Psoas muscle (tissue), 8 donors: ENCODE results near the gene MAGIX. TPM values are rescaled to one million over a fixed set of nuclear protein-coding genes. Genes with fewer than 3 reads are reported as not detected.
"Not testable (repeated sequence)": the region's sequence is repeated elsewhere in the genome, so short reads cannot be mapped to it uniquely, and the experiment has no call there.

Experiments used
- ATAC-seq, 4 donors: fragments of 200-7000 bp; cut with Tn5 transposase; one replicate each; pipeline ENCODE4 v1.9.1; 2020; ENCODE audit warnings: moderate library complexity in 3 of 4, mild to moderate bottlenecking in 2 of 4
- DNase-seq, 2 donors: peaks; one replicate each; pipeline ENCODE4 v3.0.0-alpha.2; 2020
- H3K27ac ChIP-seq: fragments of 200-600 bp; one replicate; pipeline ENCODE4 v1.8.0; 2022
- H3K27me3 ChIP-seq, 3 donors: fragments of 200-600 bp in 1 of 3; one replicate each; pipeline versions ENCODE4 v1.6.1 to v1.8.0; 2013 to 2022; ENCODE audit warnings: low read length in 2 of 3, mild to moderate bottlenecking in 2 of 3, moderate library complexity in 1 of 3; ENCODE audit not compliant: insufficient read depth in 3 of 3
- H3K36me3 ChIP-seq, 2 donors: fragments of 200-600 bp in 1 of 2; one replicate each; pipeline versions ENCODE4 v1.6.1 to v1.8.0; 2013 to 2022; ENCODE audit warnings: low read depth in 1 of 2, mild to moderate bottlenecking in 1 of 2, moderate library complexity in 1 of 2; ENCODE audit not compliant: insufficient read depth in 1 of 2
- H3K4me1 ChIP-seq: fragments of 200-600 bp; one replicate; pipeline ENCODE4 v1.8.0; 2022
- H3K4me3 ChIP-seq: fragments of 200-600 bp; one replicate; pipeline ENCODE4 v1.8.0; 2022; ENCODE audit warnings: mild to moderate bottlenecking
- H3K9me3 ChIP-seq: fragments of 200-600 bp; one replicate; pipeline ENCODE4 v1.8.0; 2022
- WGBS, 3 donors: extraction: QIAGEN DNeasy Blood & Tissue Kit; methylation state at CpG; one replicate each; pipeline versions ENCODE4 v1.1.6 to v1.1.7; 2013; 5-methylcytosine and 5-hydroxymethylcytosine counted together
- intact Hi-C, 2 donors: fragments of 100-400 bp; cut with DNase I; formaldehyde crosslinking; loops; one replicate each; pipeline versions ENCODE4 v1.11.0 to v1.14.2; 2022
- polyA plus RNA-seq, 3 donors: library from polyadenylated mRNA; stranded (reverse); fragments of 200-250 nt; gene quantifications; one replicate each; pipeline ENCODE4 v1.2.3, GENCODE V29; 2013
- total RNA-seq, 4 donors: library from RNA; stranded (reverse); fragmentation: NEBNext Ultra II Directional in 2 of 4; extraction: Animal tissue kit (Norgen Biotek cat#: 25700) in 2 of 4; gene quantifications; one replicate each; pipeline versions ENCODE4 v1.2.1 to v1.2.4, GENCODE V29; 2021 to 2023
- TF ChIP-seq, protein P1 (sequence below): fragments of 200-600 bp; IDR thresholded peaks from one replicate; pipeline ENCODE4 v1.8.0; 2022; ENCODE audit warnings: antibody characterized with exemption
- donor health status: healthy with polysubstance abuse.
- donor health status: DM: no; HTN: no; CAD: no; lungs with moderate emphysema.
- donor health status: Bipolar disorder and iron deficiency.
- donor health status: healthy.
- donor health status: DM: yes; HTN: yes; CAD: no.
- donor health status: DM: no; HTN: no; CAD: no.
- donor health status: DM: no; HTN: no; CAD: no.
- donor health status: DM: yes; HTN: yes; CAD: no.

MAGIX gene
- total and polyA plus RNA-seq, 7 donors: 2.9 to 8.0 (median 3.7) TPM

GRCh38 chrX:49122499-49122898 lies 40.1 kb upstream of the MAGIX start:
- peak overlapping the region; percentile 89 for H3K4me3 ChIP-seq
- no peaks in the 10 kb centered on the region for H3K27me3 ChIP-seq
- 61 to 69% (median 62%) methylated on average over 5 of the region's 5 CpGs for whole genome bisulfite sequencing, 3 donors
- TF ChIP-seq, protein P1, sequence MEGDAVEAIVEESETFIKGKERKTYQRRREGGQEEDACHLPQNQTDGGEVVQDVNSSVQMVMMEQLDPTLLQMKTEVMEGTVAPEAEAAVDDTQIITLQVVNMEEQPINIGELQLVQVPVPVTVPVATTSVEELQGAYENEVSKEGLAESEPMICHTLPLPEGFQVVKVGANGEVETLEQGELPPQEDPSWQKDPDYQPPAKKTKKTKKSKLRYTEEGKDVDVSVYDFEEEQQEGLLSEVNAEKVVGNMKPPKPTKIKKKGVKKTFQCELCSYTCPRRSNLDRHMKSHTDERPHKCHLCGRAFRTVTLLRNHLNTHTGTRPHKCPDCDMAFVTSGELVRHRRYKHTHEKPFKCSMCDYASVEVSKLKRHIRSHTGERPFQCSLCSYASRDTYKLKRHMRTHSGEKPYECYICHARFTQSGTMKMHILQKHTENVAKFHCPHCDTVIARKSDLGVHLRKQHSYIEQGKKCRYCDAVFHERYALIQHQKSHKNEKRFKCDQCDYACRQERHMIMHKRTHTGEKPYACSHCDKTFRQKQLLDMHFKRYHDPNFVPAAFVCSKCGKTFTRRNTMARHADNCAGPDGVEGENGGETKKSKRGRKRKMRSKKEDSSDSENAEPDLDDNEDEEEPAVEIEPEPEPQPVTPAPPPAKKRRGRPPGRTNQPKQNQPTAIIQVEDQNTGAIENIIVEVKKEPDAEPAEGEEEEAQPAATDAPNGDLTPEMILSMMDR: no peak
- DNase-seq (no peak), ATAC-seq (no peak)
- peaks cover 5% of the 10 kb centered on the region for H3K4me1 ChIP-seq
- no peak overlapping the region for H3K27ac ChIP-seq
- H3K36me3 ChIP-seq: peaks cover 5 to 44% of the 10 kb centered on the region in 2 donors
- intact Hi-C loops: loop anchor here in 1 of 2 donors (5.0 kb wide), 1 partner anchor 40 kb away; the partner anchor contains the start of gene MAGIX
- no peaks in the 10 kb centered on the region for H3K9me3 ChIP-seq

- H3K4me3 ChIP-seq, H3K27me3 ChIP-seq, H3K4me1 ChIP-seq, DNase-seq, H3K27ac ChIP-seq, H3K9me3 ChIP-seq, H3K36me3 ChIP-seq, intact Hi-C loops, ATAC-seq: not testable (repeated sequence)
- 82 to 87% (median 85%) methylated on average over 11 to 12 of the region's 13 CpGs for WGBS, 3 donors
Measured at GRCh38 chrX:49127742-49128258, 34.8 kb upstream of the MAGIX start.

- no peak for DNase-seq
- ATAC-seq: no peak
- Histone ChIP-seq H3K36me3 (no peaks in the 10 kb centered on the region), H3K9me3 (no peaks in the 10 kb centered on the region), H3K27ac (no peak overlapping the region), H3K4me1 (no peaks in the 10 kb centered on the region), H3K4me3 (no peak overlapping the region), H3K27me3 (no peaks in the 10 kb centered on the region)
- intact Hi-C loops: no loop called here
- TF ChIP-seq, protein P1: no peak
- 70 to 79% (median 79%) methylated on average over 4 of the region's 4 CpGs for WGBS, 3 donors
Measured at GRCh38 chrX:49129427-49129826, 33.1 kb upstream of the MAGIX start.

DNA sequence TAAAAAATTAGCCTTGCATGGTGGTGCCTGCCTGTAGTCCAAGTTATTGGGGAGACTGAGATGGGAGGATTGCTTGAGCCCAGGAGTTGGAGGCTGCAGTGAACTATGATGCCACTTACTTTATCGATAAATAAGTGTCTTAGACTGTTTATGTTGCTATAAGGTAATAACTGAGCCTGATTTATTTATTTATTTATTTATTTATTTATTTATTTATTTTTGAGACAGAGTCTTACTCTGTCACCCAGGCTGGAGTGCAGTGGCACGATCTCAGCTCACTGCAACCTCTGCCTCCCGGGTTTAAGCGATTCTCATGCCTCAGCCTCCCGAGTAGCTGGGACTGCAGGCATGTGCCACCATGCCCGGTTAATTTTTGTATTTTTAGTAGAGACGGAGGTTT lies 30.3 kb upstream of the MAGIX start:
- H3K36me3 ChIP-seq, H3K27me3 ChIP-seq, H3K4me1 ChIP-seq, H3K9me3 ChIP-seq, ATAC-seq, H3K4me3 ChIP-seq, intact Hi-C loops, H3K27ac ChIP-seq, DNase-seq: not testable (repeated sequence)
- 85 to 95% (median 93%) methylated on average over 7 of the region's 7 CpGs for WGBS, 3 donors

DNA sequence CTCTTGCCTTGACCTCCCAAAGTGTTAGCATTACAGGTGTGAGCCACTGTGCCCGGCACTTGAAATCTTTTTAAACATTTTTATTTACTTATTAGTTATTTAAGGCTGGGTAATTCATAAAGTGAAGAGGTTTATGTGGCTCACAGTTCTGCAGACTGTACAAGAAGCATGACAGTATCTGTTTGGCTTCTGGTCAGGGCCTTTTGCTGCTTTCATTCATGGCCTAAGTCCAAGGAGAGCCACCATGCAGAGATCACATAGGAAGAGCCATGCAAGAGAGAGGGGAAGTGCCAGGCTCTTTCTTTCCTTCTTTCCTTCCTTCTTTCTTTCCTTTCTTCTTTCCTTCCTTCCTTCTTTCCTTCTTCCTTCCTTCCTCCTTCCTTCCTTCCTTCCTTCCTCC lies 28.8 kb upstream of the MAGIX start:
- no peak for ATAC-seq
- TF ChIP-seq, protein P1: no peak
- Histone ChIP-seq H3K4me3 (no peak overlapping the region), H3K27me3 (no peaks in the 10 kb centered on the region), H3K36me3 (no peaks in the 10 kb centered on the region), H3K4me1 (no peaks in the 10 kb centered on the region), H3K27ac (no peak overlapping the region), H3K9me3 (no peaks in the 10 kb centered on the region)
- 83 to 95% (median 95%) methylated on average over 1 of the region's 1 CpG for WGBS, 3 donors
- no peak for DNase-seq
- intact Hi-C loops: no loop called here

DNA sequence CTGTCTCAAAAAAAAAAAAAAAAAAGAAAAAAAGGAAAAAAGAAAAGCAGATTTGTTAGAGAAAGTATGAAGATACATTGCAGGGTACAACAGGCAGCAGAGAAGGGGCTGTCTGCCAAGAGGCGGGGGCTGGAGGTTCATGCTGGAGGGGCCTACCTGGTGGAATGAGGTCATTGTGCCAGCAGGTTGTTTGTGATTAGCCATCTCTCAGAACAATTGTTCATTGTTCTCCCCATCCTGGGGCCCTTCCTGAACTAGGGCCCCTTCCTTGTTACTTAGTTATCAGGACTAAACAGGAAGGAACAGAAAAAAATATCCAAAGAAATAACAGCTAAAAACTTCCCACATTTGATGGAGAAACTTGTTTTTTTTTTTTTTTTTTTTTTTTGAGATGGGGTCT lies 25.1 kb upstream of the MAGIX start:
- H3K4me3 ChIP-seq: no peak overlapping the region
- WGBS, 3 donors: 67 to 82% (median 75%) methylated on average over 1 of the region's 1 CpG
- no peaks in the 10 kb centered on the region for H3K36me3 ChIP-seq
- ATAC-seq (no peak), DNase-seq (no peak)
- TF ChIP-seq, protein P1: no peak
- peaks cover 4% of the 10 kb centered on the region for H3K9me3 ChIP-seq
- no peaks in the 10 kb centered on the region for H3K27me3 ChIP-seq
- no peaks in the 10 kb centered on the region for H3K4me1 ChIP-seq
- no peak overlapping the region for H3K27ac ChIP-seq
- intact Hi-C loops: no loop called here
